ENCODE measurements around the gene EVL.

DNA sequence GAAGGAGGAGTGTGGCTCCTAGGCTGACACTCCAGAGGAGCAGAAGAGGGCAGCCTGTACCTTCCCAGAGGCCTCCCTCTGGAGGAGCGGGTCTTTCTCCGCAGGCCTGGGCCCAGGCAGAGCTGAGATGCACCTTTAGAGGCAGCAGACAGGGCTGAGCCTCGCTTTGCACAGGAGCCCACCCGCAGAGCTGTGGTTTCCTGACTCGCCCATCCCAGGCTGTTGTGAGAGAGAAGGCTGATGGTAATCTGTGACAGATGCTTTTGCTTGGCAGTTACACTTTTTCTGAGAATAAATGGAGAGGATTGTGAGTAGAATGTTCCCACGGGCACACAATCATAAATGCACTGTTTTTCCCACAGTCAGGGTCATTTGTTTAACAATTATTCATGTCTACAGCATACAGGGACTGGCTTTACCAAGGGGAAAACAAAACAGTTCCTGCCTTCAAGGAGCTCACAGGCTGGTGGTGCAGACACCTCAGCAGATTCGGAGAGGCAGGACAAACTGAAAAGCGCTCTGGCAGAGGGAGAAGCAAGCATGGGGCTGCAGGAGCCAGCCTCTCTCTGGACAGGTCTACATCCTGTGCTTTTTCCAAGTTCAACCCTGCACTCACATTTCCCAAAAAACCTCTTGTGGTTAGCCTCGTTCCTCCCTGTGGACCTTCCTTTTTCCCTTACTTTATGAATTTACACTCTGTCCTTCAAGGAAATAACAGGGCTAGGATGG, 13.9 kb downstream of the EVL start:
- TF ChIP-seq, protein P1, sequence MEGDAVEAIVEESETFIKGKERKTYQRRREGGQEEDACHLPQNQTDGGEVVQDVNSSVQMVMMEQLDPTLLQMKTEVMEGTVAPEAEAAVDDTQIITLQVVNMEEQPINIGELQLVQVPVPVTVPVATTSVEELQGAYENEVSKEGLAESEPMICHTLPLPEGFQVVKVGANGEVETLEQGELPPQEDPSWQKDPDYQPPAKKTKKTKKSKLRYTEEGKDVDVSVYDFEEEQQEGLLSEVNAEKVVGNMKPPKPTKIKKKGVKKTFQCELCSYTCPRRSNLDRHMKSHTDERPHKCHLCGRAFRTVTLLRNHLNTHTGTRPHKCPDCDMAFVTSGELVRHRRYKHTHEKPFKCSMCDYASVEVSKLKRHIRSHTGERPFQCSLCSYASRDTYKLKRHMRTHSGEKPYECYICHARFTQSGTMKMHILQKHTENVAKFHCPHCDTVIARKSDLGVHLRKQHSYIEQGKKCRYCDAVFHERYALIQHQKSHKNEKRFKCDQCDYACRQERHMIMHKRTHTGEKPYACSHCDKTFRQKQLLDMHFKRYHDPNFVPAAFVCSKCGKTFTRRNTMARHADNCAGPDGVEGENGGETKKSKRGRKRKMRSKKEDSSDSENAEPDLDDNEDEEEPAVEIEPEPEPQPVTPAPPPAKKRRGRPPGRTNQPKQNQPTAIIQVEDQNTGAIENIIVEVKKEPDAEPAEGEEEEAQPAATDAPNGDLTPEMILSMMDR (IDR thresholded peaks at IDR 0.05): no peak
- no peak for TF ChIP-seq POLR2A (IDR thresholded peaks at IDR 0.05)
